Neuronal stem cell (in vitro differentiated cells): ENCODE measurements around the gene PCCB.
A peak's percentile ranks its signal among the peaks of the same experiment; 100 is the strongest.

Experiments used
- DNase-seq: peaks from one replicate; pipeline ENCODE4 v3.0.0-alpha.2; 2013; ENCODE audit warnings: low spot score
- H2AFZ ChIP-seq: one replicate; pipeline ENCODE4 v1.6.1; 2013; ENCODE audit warnings: mild to moderate bottlenecking, low read length, inconsistent platforms
- H2AK5ac ChIP-seq: 2 replicates; pipeline ENCODE4 v1.6.1; 2013; ENCODE audit warnings: low read depth, mild to moderate bottlenecking, inconsistent platforms, low read length, moderate library complexity, mixed read lengths
- H2BK120ac ChIP-seq: 2 replicates; pipeline ENCODE4 v1.6.1; 2013; ENCODE audit warnings: low read depth, mild to moderate bottlenecking, inconsistent platforms, low read length, moderate library complexity, mixed read lengths
- H2BK12ac ChIP-seq: one replicate; pipeline ENCODE4 v1.6.1; 2013; ENCODE audit warnings: low read length, inconsistent platforms
- H2BK15ac ChIP-seq: 2 replicates; pipeline ENCODE4 v1.6.1; 2013; ENCODE audit warnings: mild to moderate bottlenecking, low read length, inconsistent platforms, mixed read lengths
- H2BK5ac ChIP-seq: one replicate; pipeline ENCODE4 v1.6.1; 2013; ENCODE audit warnings: inconsistent platforms, mild to moderate bottlenecking, low read length, moderate library complexity
- H3K14ac ChIP-seq: one replicate; pipeline ENCODE4 v1.6.1; 2013; ENCODE audit warnings: low read length, inconsistent platforms
- H3K18ac ChIP-seq: 2 replicates; pipeline ENCODE4 v1.6.1; 2013; ENCODE audit warnings: low read length, inconsistent platforms
- H3K23ac ChIP-seq: 2 replicates; pipeline ENCODE4 v1.6.1; 2013; ENCODE audit warnings: low read depth, mild to moderate bottlenecking, mixed read lengths, low read length, inconsistent platforms; ENCODE audit not compliant: poor library complexity
- H3K27ac ChIP-seq: replicated peaks from 3 replicates; pipeline ENCODE4 v1.5.1; 2013; ENCODE audit warnings: low read length, inconsistent platforms
- H3K27me3 ChIP-seq, 3 experiments: 2 replicates each; pipeline ENCODE4 v1.6.1; 2013; ENCODE audit warnings: low read length in 3 of 3, mild to moderate bottlenecking in 2 of 3, inconsistent platforms in 1 of 3, low read depth in 1 of 3, mixed read lengths in 1 of 3, moderate library complexity in 1 of 3; ENCODE audit not compliant: control insufficient read depth in 3 of 3, insufficient read depth in 3 of 3
- H3K36me3 ChIP-seq, 2 donors: replicated peaks in 1 of 2; 2 replicates each; pipeline ENCODE4 v1.6.1; 2013; ENCODE audit warnings: low read length in 2 of 2; ENCODE audit not compliant: control insufficient read depth in 2 of 2, insufficient read depth in 2 of 2
- H3K4ac ChIP-seq: 2 replicates; pipeline ENCODE4 v1.6.1; 2013; ENCODE audit warnings: inconsistent platforms, mild to moderate bottlenecking, low read length, moderate library complexity
- H3K4me1 ChIP-seq, 2 donors: 1 replicate in 1 of 2; 2 replicates in 1 of 2; pipeline ENCODE4 v1.6.1; 2013; ENCODE audit warnings: low read length in 2 of 2, low read depth in 1 of 2; ENCODE audit not compliant: control insufficient read depth in 2 of 2, insufficient read depth in 1 of 2
- H3K4me2 ChIP-seq: one replicate; pipeline ENCODE4 v1.6.1; 2013; ENCODE audit warnings: mild to moderate bottlenecking, low read length, inconsistent platforms; ENCODE audit not compliant: insufficient read depth, poor library complexity, severe bottlenecking
- H3K4me3 ChIP-seq, 2 donors: 2 replicates each; pipeline ENCODE4 v1.5.1; 2013; ENCODE audit warnings: low read length in 2 of 2, mild to moderate bottlenecking in 2 of 2, inconsistent platforms in 1 of 2, moderate library complexity in 1 of 2
- H3K79me1 ChIP-seq: one replicate; pipeline ENCODE4 v1.6.1; 2013; ENCODE audit warnings: low read depth, mild to moderate bottlenecking, inconsistent platforms, low read length, moderate library complexity
- H3K9ac ChIP-seq: one replicate; pipeline ENCODE4 v1.6.1; 2013; ENCODE audit warnings: mild to moderate bottlenecking, low read depth, low read length, inconsistent platforms; ENCODE audit not compliant: poor library complexity
- H3K9me3 ChIP-seq, 2 donors: replicated peaks in 1 of 2; 2 replicates each; pipeline versions ENCODE3 to v1.6.1; 2013; ENCODE audit warnings: low read length in 2 of 2, mild to moderate bottlenecking in 2 of 2, inconsistent platforms in 1 of 2, low read depth in 1 of 2, mixed read lengths in 1 of 2, moderate library complexity in 1 of 2; ENCODE audit not compliant: control insufficient read depth in 2 of 2, insufficient read depth in 1 of 2
- H4K8ac ChIP-seq: one replicate; pipeline ENCODE4 v1.6.1; 2013; ENCODE audit warnings: low read depth, mild to moderate bottlenecking, inconsistent platforms, low read length, moderate library complexity
- H4K91ac ChIP-seq: one replicate; pipeline ENCODE4 v1.6.1; 2013; ENCODE audit warnings: low read length, low read depth, mild to moderate bottlenecking, inconsistent platforms; ENCODE audit not compliant: poor library complexity
- WGBS, 2 donors: extraction: QIAGEN DNeasy Blood & Tissue Kit; methylation state at CpG; one replicate each; pipeline ENCODE4 v1.1.7; 2013; ENCODE audit warnings: missing lambda C conversion rate in 2 of 2, mixed read lengths in 1 of 2; ENCODE audit not compliant: insufficient read length in 2 of 2, insufficient replicate concordance in 1 of 2; ENCODE audit errors: extremely low coverage in 2 of 2; 5-methylcytosine and 5-hydroxymethylcytosine counted together

The PCCB gene

GRCh38 chr3:136247436-136247835 is 2.7 kb upstream of the PCCB start:
- Histone ChIP-seq H3K27ac (no peak overlapping the region), H4K8ac (no peak overlapping the region), H3K14ac (no peak overlapping the region), H3K79me1 (peaks cover 6% of the 10 kb centered on the region), H3K18ac (no peak overlapping the region), H2AK5ac (no peak overlapping the region), H2AFZ (peak overlapping the region; percentile 68), H3K4ac (no peak overlapping the region), H3K9me3 (no peaks in the 10 kb centered on the region), H2BK120ac (no peak overlapping the region), H3K27me3 (peaks cover 0 to 7% (median 0%) of the 10 kb centered on the region in 3 experiments), H3K4me3 (no peak overlapping the region), H3K9ac (no peak overlapping the region), H2BK12ac (no peak overlapping the region), H3K4me2 (no peak overlapping the region), H3K23ac (no peak overlapping the region), H4K91ac (no peak overlapping the region), H2BK5ac (no peak overlapping the region), H3K36me3 (no peaks in the 10 kb centered on the region), H3K4me1 (peaks cover 5 to 9% of the 10 kb centered on the region in 2 donors), H2BK15ac (no peak overlapping the region)
- no peak for DNase-seq
- no CpG with 5 or more reads among the region's 1 CpG for WGBS, 2 donors

DNA sequence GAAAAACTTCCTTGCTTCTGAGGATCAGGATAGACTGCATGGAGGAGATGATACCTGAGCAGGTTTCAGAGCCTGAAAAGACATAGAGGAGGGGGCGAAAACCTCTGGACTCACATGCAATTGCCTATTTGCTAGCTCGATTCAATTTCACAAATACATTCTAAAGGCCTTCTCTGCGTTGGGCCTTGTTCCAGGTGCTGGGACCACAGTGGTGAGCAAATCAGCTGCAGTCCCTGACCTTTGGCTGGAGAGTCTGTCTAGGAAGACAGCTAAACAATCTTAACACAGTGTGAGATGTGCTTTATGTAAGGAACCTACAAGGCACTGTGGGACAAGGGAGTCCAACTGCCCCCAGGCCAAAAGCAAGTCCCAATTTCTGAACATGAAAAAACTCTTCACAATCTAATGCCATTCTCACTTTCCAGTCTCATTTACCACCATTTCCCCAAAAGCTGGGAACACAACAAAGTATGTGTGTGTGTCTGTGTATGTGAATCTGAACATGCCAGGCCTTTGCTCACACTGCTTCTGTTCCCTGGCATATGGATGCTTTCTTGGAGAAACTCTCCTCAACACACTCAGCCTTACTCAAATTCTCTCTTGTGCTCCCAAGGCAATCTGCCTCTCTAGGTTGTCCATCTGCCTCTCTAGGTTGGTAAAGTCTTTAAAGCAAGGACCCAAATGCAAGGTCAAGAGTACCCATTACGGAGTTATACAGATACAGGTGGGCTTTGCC is 2.1 kb upstream of the PCCB start:
- Histone ChIP-seq H3K27me3 (peaks cover 0 to 5% (median 0%) of the 10 kb centered on the region in 3 experiments), H3K27ac (no peak overlapping the region), H3K4ac (no peak overlapping the region), H3K9me3 (no peaks in the 10 kb centered on the region), H3K14ac (no peak overlapping the region), H2BK12ac (no peak overlapping the region), H3K23ac (no peak overlapping the region), H3K4me3 (no peak overlapping the region), H4K91ac (no peak overlapping the region), H2BK120ac (no peak overlapping the region), H3K9ac (no peak overlapping the region), H3K4me1 (peaks cover 5 to 9% of the 10 kb centered on the region in 2 donors), H2AFZ (peak overlapping the region; percentile 68), H2BK15ac (no peak overlapping the region), H4K8ac (no peak overlapping the region), H3K79me1 (peaks cover 6% of the 10 kb centered on the region), H2AK5ac (no peak overlapping the region), H2BK5ac (no peak overlapping the region), H3K4me2 (no peak overlapping the region), H3K18ac (no peak overlapping the region), H3K36me3 (no peaks in the 10 kb centered on the region)
- no CpG with 5 or more reads among the region's 4 CpGs for WGBS, 2 donors
- no peak for DNase-seq

- Histone ChIP-seq H3K9me3 (no peaks in the 10 kb centered on the region), H3K4me3 (no peak overlapping the region), H2AFZ (peak overlapping the region; percentile 96), H2BK15ac (no peak overlapping the region), H3K23ac (no peak overlapping the region), H3K27ac (no peak overlapping the region), H3K18ac (no peak overlapping the region), H4K91ac (no peak overlapping the region), H3K4me2 (no peak overlapping the region), H3K9ac (no peak overlapping the region), H3K4ac (no peak overlapping the region), H3K36me3 (no peaks in the 10 kb centered on the region), H2BK120ac (no peak overlapping the region), H2BK5ac (no peak overlapping the region), H2BK12ac (no peak overlapping the region), H2AK5ac (no peak overlapping the region), H4K8ac (no peak overlapping the region), H3K4me1 (peaks cover 5 to 7% of the 10 kb centered on the region in 2 donors), H3K79me1 (peaks cover 6% of the 10 kb centered on the region), H3K14ac (no peak overlapping the region), H3K27me3 (peaks cover 0 to 4% (median 0%) of the 10 kb centered on the region in 3 experiments)
- WGBS, 2 donors = no CpG with 5 or more reads among the region's 3 CpGs
- no peak for DNase-seq
Observed at GRCh38 chr3:136249091-136249490, 1.0 kb upstream of the PCCB start.

DNA sequence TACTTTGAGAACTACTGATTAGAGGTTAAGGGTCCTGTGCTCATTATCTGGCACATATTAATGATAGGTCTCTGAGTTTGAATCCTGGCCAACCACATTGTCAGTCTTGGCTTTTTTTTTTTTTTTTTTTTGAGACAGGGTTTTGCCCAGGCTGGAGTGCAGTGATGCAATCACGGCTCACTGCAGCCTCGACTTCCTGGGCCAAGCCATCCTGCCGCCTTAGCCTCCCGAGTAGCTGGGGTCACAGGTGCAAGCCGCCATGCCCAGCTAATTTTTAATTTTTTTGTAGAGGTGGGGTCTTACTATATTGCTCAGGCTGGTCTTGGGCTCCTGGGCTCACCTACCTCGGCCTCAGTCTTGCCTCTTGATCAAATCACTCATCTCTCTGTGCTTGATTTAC is 547 bp upstream of the PCCB start:
- Histone ChIP-seq H2BK5ac (no peak overlapping the region), H3K23ac (no peak overlapping the region), H2BK15ac (no peak overlapping the region), H3K27me3 (peaks cover 0 to 4% (median 0%) of the 10 kb centered on the region in 3 experiments), H3K14ac (no peak overlapping the region), H2AFZ (peak overlapping the region; percentile 96), H2AK5ac (no peak overlapping the region), H3K4me3 (peak overlapping the region in 1 of 2 donors; percentile 74), H2BK12ac (no peak overlapping the region), H3K9me3 (no peaks in the 10 kb centered on the region), H3K18ac (no peak overlapping the region), H4K91ac (no peak overlapping the region), H3K4me1 (peaks cover 5 to 7% of the 10 kb centered on the region in 2 donors), H3K9ac (no peak overlapping the region), H2BK120ac (no peak overlapping the region), H3K79me1 (peaks cover 6% of the 10 kb centered on the region), H3K4me2 (peak overlapping the region; percentile 47), H3K27ac (peak overlapping the region; percentile 98), H4K8ac (no peak overlapping the region), H3K36me3 (no peaks in the 10 kb centered on the region), H3K4ac (no peak overlapping the region)
- DNase-seq = no peak
- no CpG with 5 or more reads among the region's 6 CpGs for WGBS, 2 donors
